ENCODE measurements around the gene FAM234A. TPM values are rescaled to one million over a fixed set of nuclear protein-coding genes. Genes with fewer than 3 reads are reported as not detected.

The FAM234A gene
- total and polyA plus RNA-seq, 2 donors (not counting 3 experiments of a cell fraction or from before 2014, with no cell fraction given): 70.4 to 89.4 TPM

DNA sequence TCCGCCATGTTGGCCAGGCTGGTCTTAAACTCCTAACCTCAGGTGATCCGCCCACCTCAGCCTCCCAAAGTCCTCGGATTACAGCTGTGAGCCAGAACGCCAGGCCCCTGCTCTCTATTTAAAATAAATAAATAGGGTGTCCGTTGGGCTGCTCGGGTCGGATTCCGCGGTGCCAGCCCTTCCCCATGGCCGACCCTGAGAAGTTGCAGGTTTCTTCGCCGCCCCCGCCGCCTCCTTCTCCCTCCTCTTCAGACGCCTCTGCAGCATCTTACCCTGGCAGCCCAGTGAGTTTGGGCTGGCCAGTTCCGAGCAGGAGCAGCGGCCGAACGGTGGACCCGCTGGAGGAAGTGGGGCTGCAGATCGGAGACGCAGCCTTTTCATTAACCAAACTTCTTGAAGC lies 3.7 kb upstream of the FAM234A start:
- no TSS peak for BruUV-seq (replicated peaks)
- TF ChIP-seq FOS (IDR thresholded peaks at IDR 0.05; ENCODE audit: borderline replicate concordance, insufficient read depth, low read length) (no peak), POLR2AphosphoS5 (IDR thresholded peaks at IDR 0.05; ENCODE audit: insufficient read depth, low read depth, low read length) (no peak), JUN (IDR thresholded peaks at IDR 0.05; ENCODE audit: borderline replicate concordance, insufficient read depth, insufficient read length, low read depth) (no peak)
- H3K36me3 ChIP-seq (ENCODE audit: control insufficient read depth in 2 of 2, extremely low read depth in 1 of 2, insufficient read depth in 2 of 2, low read length in 2 of 2): peaks cover 5 to 12% of the 10 kb centered on the region in 2 experiments
- ChIA-PET POLR2A (no interaction called here), CTCF (interaction anchor here (1.0 kb wide), 1 partner anchor 165 kb away, joined by 3 read pairs; no protein-coding TSS in a partner anchor)
- no peak overlapping the region for H2AFZ ChIP-seq (ENCODE audit: low read depth, low read length)
- peaks cover 30% of the 10 kb centered on the region for H3K79me2 ChIP-seq (ENCODE audit: control insufficient read depth, insufficient read depth, low read length)
- no peaks in the 10 kb centered on the region for H3K27me3 ChIP-seq (ENCODE audit: control insufficient read depth in 2 of 2, insufficient read depth in 2 of 2, low read length in 2 of 2)
- H3K9me3 ChIP-seq (replicated peaks; ENCODE audit: control insufficient read depth, insufficient read depth, low read length): no peaks in the 10 kb centered on the region
- dilution Hi-C loops (cut with MboI; ENCODE audit: extremely low pct_ligation_motif_present, low sequenced_read_pairs) (no loop called here), intact Hi-C loops (cut with micrococcal nuclease) (no loop called here)
- no peaks in the 10 kb centered on the region for H4K20me1 ChIP-seq (replicated peaks; ENCODE audit: control insufficient read depth, extremely low read depth, insufficient read depth, low read length)
- no peak overlapping the region for H3K4me2 ChIP-seq (ENCODE audit: insufficient read depth, low read length)
- FAIRE-seq (no peak), DNase-seq (ENCODE audit: low read depth, low spot score) (no peak)
- no peaks in the 10 kb centered on the region for H3K9me1 ChIP-seq (replicated peaks; ENCODE audit: control insufficient read depth, extremely low read depth, insufficient read depth, low read length)
- H3K27ac ChIP-seq (ENCODE audit: insufficient read depth, low read depth, low read length): no peak overlapping the region
- H3K9ac ChIP-seq (replicated peaks; ENCODE audit: extremely low read depth, insufficient read depth, low read length): no peak overlapping the region
- peaks cover 12% of the 10 kb centered on the region for H3K4me1 ChIP-seq (ENCODE audit: control insufficient read depth, extremely low read depth, insufficient read depth, low read length)
- no peak overlapping the region for H3K4me3 ChIP-seq (replicated peaks in 1 of 3; ENCODE audit: insufficient read depth in 1 of 3, low read depth in 1 of 3, low read length in 3 of 3)

GRCh38 chr16:239948-240277 lies 5.3 kb downstream of the FAM234A start:
- Histone ChIP-seq H4K20me1 (replicated peaks; ENCODE audit: control insufficient read depth, extremely low read depth, insufficient read depth, low read length) (no peaks in the 10 kb centered on the region), H2AFZ (ENCODE audit: low read depth, low read length) (no peak overlapping the region), H3K36me3 (ENCODE audit: control insufficient read depth in 2 of 2, extremely low read depth in 1 of 2, insufficient read depth in 2 of 2, low read length in 2 of 2) (peaks cover 0 to 2% of the 10 kb centered on the region in 2 experiments), H3K9ac (replicated peaks; ENCODE audit: extremely low read depth, insufficient read depth, low read length) (no peak overlapping the region), H3K27ac (ENCODE audit: insufficient read depth, low read depth, low read length) (no peak overlapping the region), H3K9me1 (replicated peaks; ENCODE audit: control insufficient read depth, extremely low read depth, insufficient read depth, low read length) (no peaks in the 10 kb centered on the region), H3K4me3 (replicated peaks in 1 of 3; ENCODE audit: insufficient read depth in 1 of 3, low read depth in 1 of 3, low read length in 3 of 3) (no peak overlapping the region), H3K9me3 (replicated peaks; ENCODE audit: control insufficient read depth, insufficient read depth, low read length) (no peaks in the 10 kb centered on the region), H3K4me1 (ENCODE audit: control insufficient read depth, extremely low read depth, insufficient read depth, low read length) (peaks cover 6% of the 10 kb centered on the region), H3K79me2 (ENCODE audit: control insufficient read depth, insufficient read depth, low read length) (no peaks in the 10 kb centered on the region), H3K27me3 (ENCODE audit: control insufficient read depth in 2 of 2, insufficient read depth in 2 of 2, low read length in 2 of 2) (no peaks in the 10 kb centered on the region), H3K4me2 (ENCODE audit: insufficient read depth, low read length) (no peak overlapping the region)
- CTCF ChIA-PET: interaction anchor here (1.2 to 1.4 kb wide), 2 partner anchors 11 to 122 kb away, joined by 3 to 4 read pairs; partner anchors contain the start of gene LUC7L
- intact Hi-C loops (cut with micrococcal nuclease): no loop called here
- DNase-seq (ENCODE audit: low read depth, low spot score) (no peak), FAIRE-seq (no peak)
- dilution Hi-C loops (cut with MboI; ENCODE audit: extremely low pct_ligation_motif_present, low sequenced_read_pairs): no loop called here
- POLR2A ChIA-PET: no interaction called here
- BruUV-seq (replicated peaks): no TSS peak
- TF ChIP-seq GATA2 (IDR thresholded peaks at IDR 0.05; ENCODE audit: insufficient read depth, insufficient read length, low read depth, low read length) (no peak), EZH2 (IDR thresholded peaks at IDR 0.05; ENCODE audit: borderline replicate concordance, low read depth, low read length, severe bottlenecking) (no peak), POLR2AphosphoS5 (IDR thresholded peaks at IDR 0.05; ENCODE audit: insufficient read depth, low read depth, low read length) (no peak), JUN (IDR thresholded peaks at IDR 0.05; ENCODE audit: borderline replicate concordance, insufficient read depth, insufficient read length, low read depth) (no peak), MYC (IDR thresholded peaks at IDR 0.05; ENCODE audit: low read depth, low read length) (no peak), POLR2A (IDR thresholded peaks at IDR 0.05; ENCODE audit: low read depth, low read length) (no peak), FOS (IDR thresholded peaks at IDR 0.05; ENCODE audit: borderline replicate concordance, insufficient read depth, low read length) (no peak)
- TF ChIP-seq, protein P1, sequence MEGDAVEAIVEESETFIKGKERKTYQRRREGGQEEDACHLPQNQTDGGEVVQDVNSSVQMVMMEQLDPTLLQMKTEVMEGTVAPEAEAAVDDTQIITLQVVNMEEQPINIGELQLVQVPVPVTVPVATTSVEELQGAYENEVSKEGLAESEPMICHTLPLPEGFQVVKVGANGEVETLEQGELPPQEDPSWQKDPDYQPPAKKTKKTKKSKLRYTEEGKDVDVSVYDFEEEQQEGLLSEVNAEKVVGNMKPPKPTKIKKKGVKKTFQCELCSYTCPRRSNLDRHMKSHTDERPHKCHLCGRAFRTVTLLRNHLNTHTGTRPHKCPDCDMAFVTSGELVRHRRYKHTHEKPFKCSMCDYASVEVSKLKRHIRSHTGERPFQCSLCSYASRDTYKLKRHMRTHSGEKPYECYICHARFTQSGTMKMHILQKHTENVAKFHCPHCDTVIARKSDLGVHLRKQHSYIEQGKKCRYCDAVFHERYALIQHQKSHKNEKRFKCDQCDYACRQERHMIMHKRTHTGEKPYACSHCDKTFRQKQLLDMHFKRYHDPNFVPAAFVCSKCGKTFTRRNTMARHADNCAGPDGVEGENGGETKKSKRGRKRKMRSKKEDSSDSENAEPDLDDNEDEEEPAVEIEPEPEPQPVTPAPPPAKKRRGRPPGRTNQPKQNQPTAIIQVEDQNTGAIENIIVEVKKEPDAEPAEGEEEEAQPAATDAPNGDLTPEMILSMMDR (IDR thresholded peaks at IDR 0.05; ENCODE audit: extremely low read depth in 1 of 2, insufficient read depth in 1 of 2, low read depth in 1 of 2, low read length in 2 of 2): no peak
- TF ChIP-seq, protein P2, sequence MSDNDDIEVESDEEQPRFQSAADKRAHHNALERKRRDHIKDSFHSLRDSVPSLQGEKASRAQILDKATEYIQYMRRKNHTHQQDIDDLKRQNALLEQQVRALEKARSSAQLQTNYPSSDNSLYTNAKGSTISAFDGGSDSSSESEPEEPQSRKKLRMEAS (IDR thresholded peaks at IDR 0.05; ENCODE audit: insufficient read depth, insufficient read length): no peak

All from endothelial cell of umbilical vein (primary cell).